ENCODE data around the gene CENPV.
"Not testable (repeated sequence)": the region's sequence is repeated elsewhere in the genome, so short reads cannot be mapped to it uniquely, and the experiment has no call there.

CENPV gene

GRCh38 chr17:16312061-16312460 is 41.2 kb downstream of the CENPV start:
- DNase-seq, result not testable (repeated sequence)

DNA sequence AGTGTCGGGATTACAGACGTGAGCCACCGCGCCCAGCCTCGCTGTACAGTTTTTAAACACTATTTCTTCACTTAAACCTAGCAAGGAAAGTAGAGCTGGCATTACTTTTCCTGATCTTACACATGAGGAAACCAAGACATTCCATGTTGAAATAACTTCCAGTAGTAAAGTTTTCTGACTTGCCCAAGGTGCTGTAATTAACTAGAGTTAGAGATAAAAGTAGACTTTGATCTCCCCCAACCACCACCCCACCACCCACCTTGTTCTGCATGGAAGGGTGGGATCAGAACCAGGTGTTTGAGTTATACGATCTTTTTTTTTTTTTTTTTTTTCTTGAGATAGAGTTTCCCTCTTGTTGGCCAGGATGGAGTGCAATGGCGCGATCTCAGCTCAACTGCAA is 47.1 kb downstream of the CENPV start:
- no peak for DNase-seq

GRCh38 chr17:16304830-16305229 is 48.4 kb downstream of the CENPV start:
- no peak for DNase-seq

DNA sequence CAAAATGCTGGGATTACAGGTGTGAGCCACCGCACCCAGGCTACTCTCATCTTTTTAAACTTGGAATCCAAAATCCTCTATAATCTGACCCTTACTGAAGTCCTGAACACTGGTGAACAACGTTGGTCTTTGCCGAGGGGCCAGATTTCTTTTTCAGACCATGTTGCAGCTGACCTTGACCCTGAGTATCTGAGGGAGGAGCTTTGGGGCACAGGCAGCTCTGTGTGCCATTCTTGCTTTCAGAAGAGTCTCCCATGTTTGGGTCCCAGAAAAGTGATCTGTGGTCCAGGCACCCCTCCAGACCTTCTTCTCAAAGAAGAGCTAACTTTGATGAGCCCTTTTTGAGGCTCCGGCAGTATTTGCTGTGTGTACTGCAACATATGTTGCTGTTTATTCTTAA is 50.4 kb downstream of the CENPV start:
- no peak for DNase-seq

DNA sequence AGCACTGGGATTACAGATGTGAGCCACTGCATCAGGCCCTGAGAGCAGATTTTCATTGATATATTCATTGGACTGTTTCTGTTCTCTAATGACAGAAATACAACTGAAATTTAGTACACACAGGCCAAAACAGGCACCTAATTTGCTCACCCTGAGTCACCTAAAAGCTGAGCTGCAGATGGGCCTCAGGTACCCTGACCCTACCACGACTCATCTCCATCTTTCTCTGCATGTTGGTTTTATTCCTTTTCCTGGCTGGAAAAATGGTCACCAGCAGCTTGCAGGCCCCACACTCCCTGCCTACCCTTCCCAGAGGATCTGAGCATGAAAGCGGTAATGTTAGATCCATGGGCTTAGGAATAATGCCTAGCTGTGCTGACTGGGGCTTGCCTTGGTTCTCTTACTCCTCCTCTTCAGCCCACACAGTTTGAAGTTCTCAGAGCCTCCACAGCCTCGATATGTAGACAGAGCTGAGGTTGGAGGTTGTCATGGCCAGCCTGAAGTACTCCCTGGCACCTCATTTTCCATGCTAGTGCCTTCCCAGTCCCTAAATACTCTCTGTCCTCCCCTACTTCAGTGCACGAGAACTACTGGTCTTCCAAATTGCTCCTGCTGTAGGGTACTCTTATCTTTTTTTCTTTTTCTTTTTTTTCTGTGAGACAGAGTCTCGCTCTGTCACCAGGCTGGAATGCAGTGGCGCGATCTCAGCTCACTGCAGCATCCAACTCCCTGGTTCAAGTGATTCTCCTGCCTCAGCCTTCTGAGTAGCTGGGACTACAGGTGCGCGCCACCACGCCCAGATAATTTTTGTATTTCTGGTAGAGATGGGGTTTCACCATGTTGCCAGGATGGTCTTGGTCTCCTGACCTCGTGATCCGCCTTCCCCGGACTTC is 51.1 kb downstream of the CENPV start:
- DNase-seq, result no peak

GRCh38 chr17:16300554-16300953 is 52.7 kb downstream of the CENPV start:
- no peak for DNase-seq

- DNase-seq, result no peak
Observed at GRCh38 chr17:16298140-16298662, 55.1 kb downstream of the CENPV start.

DNA sequence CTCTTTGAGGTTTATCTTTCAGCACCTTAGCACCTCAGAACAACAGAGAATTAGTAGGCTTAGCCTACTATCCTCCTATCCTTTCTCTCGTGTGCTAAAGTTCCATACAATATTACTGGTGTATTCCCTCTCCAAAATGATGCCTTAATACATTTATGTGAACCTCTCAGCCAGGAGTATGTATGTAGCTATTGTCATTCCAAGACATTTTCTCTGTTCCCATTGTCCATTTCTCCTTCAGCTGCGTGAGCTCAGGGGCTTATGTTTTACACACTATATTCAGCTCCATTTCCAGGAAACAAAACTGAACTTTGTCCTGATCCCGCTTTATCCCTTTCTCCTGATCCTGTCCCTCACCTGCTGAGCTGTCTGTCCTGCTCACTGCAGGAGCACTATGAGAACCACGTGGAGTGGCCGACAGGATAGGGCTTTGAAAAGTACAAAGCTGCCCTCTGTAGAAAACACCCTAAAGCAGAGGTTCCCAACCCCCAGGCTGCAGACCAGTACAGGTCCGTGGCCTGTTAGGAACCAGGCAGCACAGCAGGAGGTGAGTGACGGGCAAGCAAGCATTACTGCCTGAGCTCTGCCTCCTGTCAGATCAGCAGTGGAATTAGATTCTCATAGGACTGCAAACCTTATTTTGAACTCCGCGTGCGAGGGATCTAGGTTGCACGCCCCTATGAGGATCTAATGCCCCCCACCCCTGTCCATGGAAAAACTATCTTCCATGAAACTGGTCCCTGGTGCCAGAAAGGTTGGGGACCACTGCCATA is 55.7 kb downstream of the CENPV start:
- DNase-seq, result no peak

GRCh38 chr17:16296072-16296471 is 57.2 kb downstream of the CENPV start:
- DNase-seq, result not testable (repeated sequence)

GRCh38 chr17:16294560-16294959 is 58.7 kb downstream of the CENPV start:
- DNase-seq, result no peak

DNA sequence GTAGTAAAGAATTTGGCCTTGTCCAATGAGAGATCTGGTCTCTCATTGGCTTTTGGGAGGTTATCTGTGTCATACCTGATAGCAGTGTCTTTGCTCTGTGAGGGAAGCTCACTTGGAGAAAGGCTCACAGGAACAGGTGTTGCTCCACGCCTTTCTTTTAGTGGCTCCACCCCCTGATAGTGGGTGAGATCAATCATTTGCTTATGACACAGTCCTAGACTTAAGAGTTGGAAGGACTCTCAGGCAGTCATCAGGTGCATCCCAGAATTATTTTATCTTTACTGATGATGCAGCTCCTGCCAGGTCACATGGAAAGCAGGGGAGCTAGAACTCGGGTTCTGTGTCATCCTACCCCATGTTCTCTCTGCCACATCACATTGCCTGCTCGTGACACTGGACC is 59.3 kb downstream of the CENPV start:
- DNase-seq, result no peak
